HEK293 (cell line): Measurements from ENCODE around the gene GINS1.

Source experiments
- CTCF ChIA-PET: fragments of 350-600 bp; formaldehyde crosslinking; extraction: SDS; loops from one replicate; lab custom pipeline; 2021; ENCODE audit warnings: antibody characterized with exemption; lab: Yijun Ruan, JAX
- POLR2A ChIA-PET: fragments of 300-600 bp; formaldehyde crosslinking; extraction: SDS; loops from one replicate; lab custom pipeline; 2020; ENCODE audit warnings: antibody characterized with exemption, inconsistent platforms; lab: Yijun Ruan, JAX
- H3K27ac ChIP-seq: fragments of 200-500 bp; sonication (Bioruptor generic); 2 replicates; pipeline ENCODE4 v1.5.1; 2014; ENCODE audit warnings: low read depth, low read length, control low read depth, inconsistent platforms; ENCODE audit errors: extremely low read depth
- H3K36me3 ChIP-seq, 2 experiments: fragments of 200-500 bp in 1 of 2; sonication (Bioruptor generic) in 1 of 2; 1 replicate in 1 of 2; 2 replicates in 1 of 2; pipeline ENCODE4 v1.5.1; 2014 to 2017; ENCODE audit warnings: inconsistent platforms in 2 of 2, low read length in 2 of 2; ENCODE audit not compliant: control insufficient read depth in 2 of 2, insufficient read depth in 1 of 2
- H3K4me1 ChIP-seq: fragments of 200-500 bp; sonication (Bioruptor generic); 2 replicates; pipeline ENCODE4 v1.5.1; 2014; ENCODE audit warnings: mild to moderate bottlenecking, low read length, inconsistent platforms; ENCODE audit not compliant: control insufficient read depth, insufficient read depth
- H3K4me3 ChIP-seq: 2 replicates; pipeline ENCODE4 v1.5.1; 2011; ENCODE audit warnings: low read depth, mild to moderate bottlenecking, control low read depth, low read length, moderate library complexity
- H3K9me3 ChIP-seq: fragments of 200-500 bp; sonication (Bioruptor generic); 2 replicates; pipeline ENCODE4 v1.5.1; 2014; ENCODE audit warnings: low read depth, low read length, inconsistent platforms; ENCODE audit not compliant: control insufficient read depth, insufficient read depth
- GLIS1 ChIP-seq: fragments of 450-650 bp; formaldehyde crosslinking; IDR thresholded peaks from 2 replicates; pipeline ENCODE4 v1.5.1; 2016; ENCODE audit warnings: missing biosample characterization, missing genetic modification characterization
- HOXD13 ChIP-seq: sonication (generic); formaldehyde crosslinking; IDR thresholded peaks from 2 replicates; pipeline ENCODE4 v1.8.0; 2022; ENCODE audit warnings: missing genetic modification reagents, borderline replicate concordance
- KLF7 ChIP-seq: fragments of 450-650 bp; formaldehyde crosslinking; IDR thresholded peaks from 2 replicates; pipeline ENCODE4 v1.5.1; 2016; ENCODE audit warnings: missing biosample characterization, missing genetic modification characterization, borderline replicate concordance
- OVOL3 ChIP-seq: fragments of 450-650 bp; formaldehyde crosslinking; IDR thresholded peaks from 2 replicates; pipeline ENCODE4 v1.5.1; 2016; ENCODE audit warnings: missing biosample characterization, missing genetic modification characterization
- PRDM4 ChIP-seq: fragments of 450-650 bp; formaldehyde crosslinking; IDR thresholded peaks from 2 replicates; pipeline ENCODE4 v1.5.1; 2017; ENCODE audit warnings: missing biosample characterization, missing genetic modification characterization
- SCRT1 ChIP-seq: fragments of 450-650 bp; formaldehyde crosslinking; IDR thresholded peaks from 2 replicates; pipeline ENCODE4 v1.5.1; 2016; ENCODE audit warnings: missing biosample characterization, missing genetic modification characterization, borderline replicate concordance
- SP7 ChIP-seq: fragments of 450-650 bp; formaldehyde crosslinking; IDR thresholded peaks from 2 replicates; pipeline ENCODE4 v1.5.1; 2016; ENCODE audit warnings: missing biosample characterization, missing genetic modification characterization
- ZBTB7A ChIP-seq: fragments of 450-650 bp; formaldehyde crosslinking; IDR thresholded peaks from 2 replicates; pipeline ENCODE4 v1.5.1; 2016; ENCODE audit warnings: low read depth, missing biosample characterization, missing genetic modification characterization
- ZEB2 ChIP-seq: fragments of 450-650 bp; formaldehyde crosslinking; IDR thresholded peaks from 2 replicates; pipeline ENCODE4 v1.5.1; 2016; ENCODE audit warnings: missing biosample characterization, missing genetic modification characterization
- ZIC2 ChIP-seq: fragments of 450-650 bp; formaldehyde crosslinking; IDR thresholded peaks from 2 replicates; pipeline ENCODE4 v1.5.1; 2016; ENCODE audit warnings: missing biosample characterization, missing genetic modification characterization
- ZNF157 ChIP-seq: fragments of 450-650 bp; formaldehyde crosslinking; IDR thresholded peaks from 2 replicates; pipeline ENCODE4 v1.5.1; 2016; ENCODE audit warnings: missing biosample characterization, missing genetic modification characterization
- ZNF16 ChIP-seq: fragments of 450-650 bp; formaldehyde crosslinking; IDR thresholded peaks from 2 replicates; pipeline ENCODE4 v1.5.1; 2016; ENCODE audit warnings: low read depth, missing biosample characterization, missing genetic modification characterization
- ZNF2 ChIP-seq: fragments of 450-650 bp; formaldehyde crosslinking; IDR thresholded peaks from 2 replicates; pipeline ENCODE4 v1.5.1; 2016; ENCODE audit warnings: missing biosample characterization, missing genetic modification characterization
- ZNF354C ChIP-seq: fragments of 450-650 bp; formaldehyde crosslinking; IDR thresholded peaks from 2 replicates; pipeline ENCODE4 v1.5.1; 2016; ENCODE audit warnings: missing biosample characterization, missing genetic modification characterization, low read depth, borderline replicate concordance
- ZNF510 ChIP-seq: fragments of 450-650 bp; formaldehyde crosslinking; IDR thresholded peaks from 2 replicates; pipeline ENCODE4 v1.5.1; 2018; ENCODE audit warnings: mild to moderate bottlenecking, missing genetic modification characterization, missing biosample characterization; ENCODE audit not compliant: insufficient replicate concordance
- ZNF513 ChIP-seq: fragments of 450-650 bp; IDR thresholded peaks from 2 replicates; pipeline ENCODE4 v1.5.1; 2018; ENCODE audit warnings: missing biosample characterization, missing genetic modification characterization
- ZNF585B ChIP-seq: fragments of 450-650 bp; formaldehyde crosslinking; IDR thresholded peaks from 2 replicates; pipeline ENCODE4 v1.5.1; 2016; ENCODE audit warnings: missing biosample characterization, missing genetic modification characterization
- ZNF660 ChIP-seq: fragments of 450-650 bp; IDR thresholded peaks from 2 replicates; pipeline ENCODE4 v1.5.1; 2018; ENCODE audit warnings: missing biosample characterization, mild to moderate bottlenecking, missing genetic modification characterization
- ZNF768 ChIP-seq: fragments of 450-650 bp; formaldehyde crosslinking; IDR thresholded peaks from 2 replicates; pipeline ENCODE4 v1.5.1; 2018; ENCODE audit warnings: missing biosample characterization, mild to moderate bottlenecking, missing genetic modification characterization
- TF ChIP-seq, protein P1 (sequence below): fragments of 450-650 bp; formaldehyde crosslinking; IDR thresholded peaks from 2 replicates; pipeline ENCODE4 v1.5.1; 2016; ENCODE audit warnings: missing biosample characterization, missing genetic modification characterization
- TF ChIP-seq, protein P2 (sequence below): fragments of 450-650 bp; formaldehyde crosslinking; IDR thresholded peaks from 2 replicates; pipeline ENCODE4 v1.5.1; 2016; ENCODE audit warnings: missing biosample characterization, missing genetic modification characterization
- TF ChIP-seq, protein P3 (sequence below): sonication (generic); formaldehyde crosslinking; IDR thresholded peaks from 2 replicates; pipeline ENCODE4 v1.8.1; 2022; ENCODE audit warnings: mild to moderate bottlenecking, moderate library complexity, missing genetic modification reagents
- TF ChIP-seq, protein P4 (sequence below): fragments of 450-650 bp; formaldehyde crosslinking; IDR thresholded peaks from 2 replicates; pipeline ENCODE4 v1.5.1; 2016; ENCODE audit warnings: missing biosample characterization, missing genetic modification characterization

The GINS1 gene

GRCh38 chr20:25494506-25495188 is 87.2 kb downstream of the GINS1 start:
- Histone ChIP-seq H3K36me3 (peaks cover 0 to 49% of the 10 kb centered on the region in 2 experiments; a peak in 2 of 3 replicates), H3K4me3 (no peak overlapping the region), H3K9me3 (no peaks in the 10 kb centered on the region), H3K4me1 (no peaks in the 10 kb centered on the region), H3K27ac (no peak overlapping the region)
- ChIA-PET POLR2A (no interaction called here), CTCF (no interaction called here)
- TF ChIP-seq ZIC2 (tag by site-specific recombination) = no peak
- no peak for TF ChIP-seq ZBTB7A (tag by site-specific recombination)
- TF ChIP-seq ZNF513 (tag by site-specific recombination) = no peak
- no peak for TF ChIP-seq ZNF2 (tag by site-specific recombination)
- TF ChIP-seq ZNF768 (tag by site-specific recombination) = no peak
- TF ChIP-seq SP7 (tag by site-specific recombination) = no peak
- TF ChIP-seq ZNF660 (tag by site-specific recombination) = no peak
- no peak for TF ChIP-seq ZNF157 (tag by site-specific recombination)
- TF ChIP-seq, protein P1, sequence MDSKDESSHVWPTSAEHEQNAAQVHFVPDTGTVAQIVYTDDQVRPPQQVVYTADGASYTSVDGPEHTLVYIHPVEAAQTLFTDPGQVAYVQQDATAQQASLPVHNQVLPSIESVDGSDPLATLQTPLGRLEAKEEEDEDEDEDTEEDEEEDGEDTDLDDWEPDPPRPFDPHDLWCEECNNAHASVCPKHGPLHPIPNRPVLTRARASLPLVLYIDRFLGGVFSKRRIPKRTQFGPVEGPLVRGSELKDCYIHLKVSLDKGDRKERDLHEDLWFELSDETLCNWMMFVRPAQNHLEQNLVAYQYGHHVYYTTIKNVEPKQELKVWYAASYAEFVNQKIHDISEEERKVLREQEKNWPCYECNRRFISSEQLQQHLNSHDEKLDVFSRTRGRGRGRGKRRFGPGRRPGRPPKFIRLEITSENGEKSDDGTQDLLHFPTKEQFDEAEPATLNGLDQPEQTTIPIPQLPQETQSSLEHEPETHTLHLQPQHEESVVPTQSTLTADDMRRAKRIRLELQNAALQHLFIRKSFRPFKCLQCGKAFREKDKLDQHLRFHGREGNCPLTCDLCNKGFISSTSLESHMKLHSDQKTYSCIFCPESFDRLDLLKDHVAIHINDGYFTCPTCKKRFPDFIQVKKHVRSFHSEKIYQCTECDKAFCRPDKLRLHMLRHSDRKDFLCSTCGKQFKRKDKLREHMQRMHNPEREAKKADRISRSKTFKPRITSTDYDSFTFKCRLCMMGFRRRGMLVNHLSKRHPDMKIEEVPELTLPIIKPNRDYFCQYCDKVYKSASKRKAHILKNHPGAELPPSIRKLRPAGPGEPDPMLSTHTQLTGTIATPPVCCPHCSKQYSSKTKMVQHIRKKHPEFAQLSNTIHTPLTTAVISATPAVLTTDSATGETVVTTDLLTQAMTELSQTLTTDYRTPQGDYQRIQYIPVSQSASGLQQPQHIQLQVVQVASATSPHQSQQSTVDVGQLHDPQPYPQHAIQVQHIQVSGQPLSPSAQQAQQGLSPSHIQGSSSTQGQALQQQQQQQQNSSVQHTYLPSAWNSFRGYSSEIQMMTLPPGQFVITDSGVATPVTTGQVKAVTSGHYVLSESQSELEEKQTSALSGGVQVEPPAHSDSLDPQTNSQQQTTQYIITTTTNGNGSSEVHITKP = no peak
- no peak for TF ChIP-seq ZNF354C
- no peak for TF ChIP-seq GLIS1 (tag by site-specific recombination)
- no peak for TF ChIP-seq ZNF510
- TF ChIP-seq, protein P2, sequence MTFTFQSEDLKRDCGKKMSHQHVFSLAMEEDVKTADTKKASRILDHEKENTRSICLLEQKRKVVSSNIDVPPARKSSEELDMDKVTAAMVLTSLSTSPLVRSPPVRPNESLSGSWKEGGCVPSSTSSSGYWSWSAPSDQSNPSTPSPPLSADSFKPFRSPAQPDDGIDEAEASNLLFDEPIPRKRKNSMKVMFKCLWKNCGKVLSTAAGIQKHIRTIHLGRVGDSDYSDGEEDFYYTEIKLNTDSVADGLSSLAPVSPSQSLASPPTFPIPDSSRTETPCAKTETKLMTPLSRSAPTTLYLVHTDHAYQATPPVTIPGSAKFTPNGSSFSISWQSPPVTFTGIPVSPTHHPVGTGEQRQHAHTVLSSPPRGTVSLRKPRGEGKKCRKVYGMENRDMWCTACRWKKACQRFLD = no peak
- TF ChIP-seq OVOL3 = no peak
- TF ChIP-seq ZNF16 (tag by site-specific recombination) = no peak
- no peak for TF ChIP-seq SCRT1 (tag by site-specific recombination)
- no peak for TF ChIP-seq ZNF585B (tag by site-specific recombination)

- Histone ChIP-seq H3K4me3 (no peak overlapping the region), H3K9me3 (no peaks in the 10 kb centered on the region), H3K27ac (no peak overlapping the region), H3K36me3 (peaks cover 0 to 49% of the 10 kb centered on the region in 2 experiments; a peak in 2 of 3 replicates), H3K4me1 (no peaks in the 10 kb centered on the region)
- ChIA-PET POLR2A (no interaction called here), CTCF (no interaction called here)
- TF ChIP-seq, protein P3, sequence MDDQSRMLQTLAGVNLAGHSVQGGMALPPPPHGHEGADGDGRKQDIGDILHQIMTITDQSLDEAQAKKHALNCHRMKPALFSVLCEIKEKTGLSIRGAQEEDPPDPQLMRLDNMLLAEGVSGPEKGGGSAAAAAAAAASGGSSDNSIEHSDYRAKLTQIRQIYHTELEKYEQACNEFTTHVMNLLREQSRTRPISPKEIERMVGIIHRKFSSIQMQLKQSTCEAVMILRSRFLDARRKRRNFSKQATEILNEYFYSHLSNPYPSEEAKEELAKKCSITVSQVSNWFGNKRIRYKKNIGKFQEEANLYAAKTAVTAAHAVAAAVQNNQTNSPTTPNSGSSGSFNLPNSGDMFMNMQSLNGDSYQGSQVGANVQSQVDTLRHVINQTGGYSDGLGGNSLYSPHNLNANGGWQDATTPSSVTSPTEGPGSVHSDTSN (CRISPR knock-in tag) = no peak
- TF ChIP-seq, protein P4, sequence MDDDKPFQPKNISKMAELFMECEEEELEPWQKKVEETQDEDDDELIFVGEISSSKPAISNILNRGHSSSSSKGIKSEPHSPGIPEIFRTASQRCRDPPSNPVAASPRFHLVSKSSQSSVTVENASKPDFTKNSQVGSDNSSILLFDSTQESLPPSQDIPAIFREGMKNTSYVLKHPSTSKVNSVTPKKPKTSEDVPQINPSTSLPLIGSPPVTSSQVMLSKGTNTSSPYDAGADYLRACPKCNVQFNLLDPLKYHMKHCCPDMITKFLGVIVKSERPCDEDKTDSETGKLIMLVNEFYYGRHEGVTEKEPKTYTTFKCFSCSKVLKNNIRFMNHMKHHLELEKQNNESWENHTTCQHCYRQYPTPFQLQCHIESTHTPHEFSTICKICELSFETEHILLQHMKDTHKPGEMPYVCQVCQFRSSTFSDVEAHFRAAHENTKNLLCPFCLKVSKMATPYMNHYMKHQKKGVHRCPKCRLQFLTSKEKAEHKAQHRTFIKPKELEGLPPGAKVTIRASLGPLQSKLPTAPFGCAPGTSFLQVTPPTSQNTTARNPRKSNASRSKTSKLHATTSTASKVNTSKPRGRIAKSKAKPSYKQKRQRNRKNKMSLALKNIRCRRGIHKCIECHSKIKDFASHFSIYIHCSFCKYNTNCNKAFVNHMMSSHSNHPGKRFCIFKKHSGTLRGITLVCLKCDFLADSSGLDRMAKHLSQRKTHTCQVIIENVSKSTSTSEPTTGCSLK (tag by site-specific recombination) = no peak
- TF ChIP-seq KLF7 (tag by site-specific recombination) (no peak), HOXD13 (CRISPR knock-in tag) (no peak), PRDM4 (tag by site-specific recombination) (no peak), ZEB2 (tag by site-specific recombination) (no peak)
These were observed 87.8 kb downstream of the GINS1 start for GRCh38 chr20:25495189-25495824.
